Omental fat pad (tissue), 4 donors: ENCODE results near the gene PPIB. TPM values are rescaled to one million over a fixed set of nuclear protein-coding genes. Genes with fewer than 3 reads are reported as not detected.

Source experiments
- ATAC-seq: fragments of 150-250 bp; one replicate; pipeline ENCODE4 v1.9.1; 2016; ENCODE audit warnings: mild to moderate bottlenecking, moderate library complexity; ENCODE audit not compliant: low FRiP score
- DNase-seq: peaks from one replicate; pipeline ENCODE4 v3.0.0-alpha.2; 2019; ENCODE audit warnings: low spot score
- CTCF ChIP-seq, 3 donors: fragments of 450-650 bp; IDR thresholded peaks; one replicate each; pipeline ENCODE4 v1.5.1; 2016 to 2017; ENCODE audit warnings: antibody characterized with exemption in 3 of 3, mild to moderate bottlenecking in 3 of 3, moderate library complexity in 2 of 3
- total RNA-seq, 4 donors: library from RNA; depleted of rRNA; stranded (reverse); fragments of >200 nt; gene quantifications; one replicate each; pipeline ENCODE4 v1.1.0, GENCODE V29; 2016

Gene PPIB
- total RNA-seq, 4 donors from 2014 or later = 244 to 431 (median 373) TPM

- TF ChIP-seq CTCF (IDR thresholded peaks at IDR 0.05) = no peak
- DNase-seq (no peak), ATAC-seq (no peak)
These were observed 31.1 kb upstream of the PPIB start for GRCh38 chr15:64193971-64194370.

GRCh38 chr15:64191971-64192830 lies 29.4 kb upstream of the PPIB start:
- DNase-seq (no peak), ATAC-seq (no peak)
- no peak for TF ChIP-seq CTCF (IDR thresholded peaks at IDR 0.05)

- ATAC-seq = no peak
- DNase-seq = no peak
- no peak for TF ChIP-seq CTCF (IDR thresholded peaks at IDR 0.05)
These were observed 24.8 kb upstream of the PPIB start for GRCh38 chr15:64187396-64188191.

- no peak for ATAC-seq
- no peak for DNase-seq
- no peak for TF ChIP-seq CTCF (IDR thresholded peaks at IDR 0.05)
These were observed 22.5 kb upstream of the PPIB start for GRCh38 chr15:64185146-64185911.

GRCh38 chr15:64182859-64183370 lies 20.1 kb upstream of the PPIB start:
- no peak for TF ChIP-seq CTCF (IDR thresholded peaks at IDR 0.05)
- no peak for ATAC-seq
- no peak for DNase-seq

- no peak for DNase-seq
- no peak for TF ChIP-seq CTCF (IDR thresholded peaks at IDR 0.05)
- ATAC-seq = no peak
These were observed 17.5 kb upstream of the PPIB start for GRCh38 chr15:64180235-64180824.
